Prostate gland (tissue), 2 donors: ENCODE results near the gene IL1RAPL1.

Experiments
- CTCF ChIP-seq, 4 experiments: fragments of 200-600 bp in 2 of 4; fragments of 450-650 bp in 2 of 4; sonication (generic) in 2 of 4; IDR thresholded peaks; 1 replicate in 3 of 4; 2 replicates in 1 of 4; pipeline ENCODE4 v1.5.1; 2016 to 2019; ENCODE audit warnings: antibody characterized with exemption in 4 of 4, mild to moderate bottlenecking in 2 of 4, moderate library complexity in 2 of 4
- POLR2A ChIP-seq: fragments of 450-650 bp; IDR thresholded peaks from one replicate; pipeline ENCODE4 v1.6.1; 2016; ENCODE audit warnings: antibody characterized with exemption, mild to moderate bottlenecking
- POLR2AphosphoS5 ChIP-seq: sonication (generic); formaldehyde crosslinking; IDR thresholded peaks from one replicate; pipeline ENCODE4 v1.6.1; 2017; ENCODE audit warnings: antibody characterized with exemption

GRCh38 chrX:29148511-29148910 is 561.3 kb downstream of the IL1RAPL1 start:
- no peak for TF ChIP-seq POLR2A
- TF ChIP-seq CTCF (IDR thresholded peaks at IDR 0.05): no peak
- TF ChIP-seq POLR2AphosphoS5: no peak
